HEK293 (cell line): Measurements from ENCODE around the gene TMEM121.

Experiments
- CTCF ChIA-PET: fragments of 350-600 bp; formaldehyde crosslinking; extraction: SDS; loops from one replicate; lab custom pipeline; 2021; ENCODE audit warnings: antibody characterized with exemption; lab: Yijun Ruan, JAX
- POLR2A ChIA-PET: fragments of 300-600 bp; formaldehyde crosslinking; extraction: SDS; loops from one replicate; lab custom pipeline; 2020; ENCODE audit warnings: antibody characterized with exemption, inconsistent platforms; lab: Yijun Ruan, JAX
- H3K27ac ChIP-seq: fragments of 200-500 bp; sonication (Bioruptor generic); 2 replicates; pipeline ENCODE4 v1.5.1; 2014; ENCODE audit warnings: low read depth, low read length, control low read depth, inconsistent platforms; ENCODE audit errors: extremely low read depth
- H3K36me3 ChIP-seq, 2 experiments: fragments of 200-500 bp in 1 of 2; sonication (Bioruptor generic) in 1 of 2; 1 replicate in 1 of 2; 2 replicates in 1 of 2; pipeline ENCODE4 v1.5.1; 2014 to 2017; ENCODE audit warnings: inconsistent platforms in 2 of 2, low read length in 2 of 2; ENCODE audit not compliant: control insufficient read depth in 2 of 2, insufficient read depth in 1 of 2
- H3K4me1 ChIP-seq: fragments of 200-500 bp; sonication (Bioruptor generic); 2 replicates; pipeline ENCODE4 v1.5.1; 2014; ENCODE audit warnings: mild to moderate bottlenecking, low read length, inconsistent platforms; ENCODE audit not compliant: control insufficient read depth, insufficient read depth
- H3K4me3 ChIP-seq: 2 replicates; pipeline ENCODE4 v1.5.1; 2011; ENCODE audit warnings: low read depth, mild to moderate bottlenecking, control low read depth, low read length, moderate library complexity
- H3K9me3 ChIP-seq: fragments of 200-500 bp; sonication (Bioruptor generic); 2 replicates; pipeline ENCODE4 v1.5.1; 2014; ENCODE audit warnings: low read depth, low read length, inconsistent platforms; ENCODE audit not compliant: control insufficient read depth, insufficient read depth
- HOXD13 ChIP-seq: sonication (generic); formaldehyde crosslinking; IDR thresholded peaks from 2 replicates; pipeline ENCODE4 v1.8.0; 2022; ENCODE audit warnings: missing genetic modification reagents, borderline replicate concordance
- KLF1 ChIP-seq: fragments of 450-650 bp; formaldehyde crosslinking; IDR thresholded peaks from 2 replicates; pipeline ENCODE4 v1.5.1; 2016; ENCODE audit warnings: missing biosample characterization, missing genetic modification characterization
- MZF1 ChIP-seq: fragments of 450-650 bp; formaldehyde crosslinking; IDR thresholded peaks from 2 replicates; pipeline ENCODE4 v1.5.1; 2017; ENCODE audit warnings: missing biosample characterization, missing genetic modification characterization, borderline replicate concordance
- SP3 ChIP-seq: fragments of 450-650 bp; formaldehyde crosslinking; IDR thresholded peaks from 2 replicates; pipeline ENCODE4 v1.5.1; 2016; ENCODE audit warnings: missing biosample characterization, missing genetic modification characterization
- SP7 ChIP-seq: fragments of 450-650 bp; formaldehyde crosslinking; IDR thresholded peaks from 2 replicates; pipeline ENCODE4 v1.5.1; 2016; ENCODE audit warnings: missing biosample characterization, missing genetic modification characterization
- YY1 ChIP-seq: fragments of 450-650 bp; formaldehyde crosslinking; IDR thresholded peaks from 2 replicates; pipeline ENCODE4 v1.5.1; 2018; ENCODE audit warnings: missing biosample characterization, missing genetic modification characterization
- ZBTB1 ChIP-seq: fragments of 450-650 bp; formaldehyde crosslinking; IDR thresholded peaks from 2 replicates; pipeline ENCODE4 v1.5.1; 2016; ENCODE audit warnings: missing biosample characterization, missing genetic modification characterization
- ZBTB10 ChIP-seq: fragments of 450-650 bp; formaldehyde crosslinking; IDR thresholded peaks from 2 replicates; pipeline ENCODE4 v1.5.1; 2016; ENCODE audit warnings: missing biosample characterization, missing genetic modification characterization
- ZBTB20 ChIP-seq: fragments of 450-650 bp; formaldehyde crosslinking; IDR thresholded peaks from 2 replicates; pipeline ENCODE4 v1.5.1; 2016; ENCODE audit warnings: missing biosample characterization, missing genetic modification characterization
- ZFHX2 ChIP-seq: fragments of 450-650 bp; formaldehyde crosslinking; conservative IDR thresholded peaks from 2 replicates; pipeline ENCODE4 v1.5.1; 2016; ENCODE audit warnings: missing biosample characterization, missing genetic modification characterization
- ZIC2 ChIP-seq: fragments of 450-650 bp; formaldehyde crosslinking; IDR thresholded peaks from 2 replicates; pipeline ENCODE4 v1.5.1; 2016; ENCODE audit warnings: missing biosample characterization, missing genetic modification characterization
- ZNF114 ChIP-seq: fragments of 450-650 bp; formaldehyde crosslinking; IDR thresholded peaks from 2 replicates; pipeline ENCODE4 v1.5.0; 2017; ENCODE audit warnings: missing biosample characterization, missing genetic modification characterization
- ZNF16 ChIP-seq: fragments of 450-650 bp; formaldehyde crosslinking; IDR thresholded peaks from 2 replicates; pipeline ENCODE4 v1.5.1; 2016; ENCODE audit warnings: low read depth, missing biosample characterization, missing genetic modification characterization
- ZNF211 ChIP-seq: fragments of 450-650 bp; formaldehyde crosslinking; IDR thresholded peaks from 2 replicates; pipeline ENCODE4 v1.5.1; 2016; ENCODE audit warnings: low read depth, missing biosample characterization, missing genetic modification characterization
- ZNF350 ChIP-seq: fragments of 450-650 bp; formaldehyde crosslinking; IDR thresholded peaks from 2 replicates; pipeline ENCODE4 v1.5.0; 2017; ENCODE audit warnings: missing biosample characterization, mild to moderate bottlenecking, missing genetic modification characterization
- ZNF488 ChIP-seq: fragments of 450-650 bp; formaldehyde crosslinking; IDR thresholded peaks from 2 replicates; pipeline ENCODE4 v1.5.1; 2016; ENCODE audit warnings: missing biosample characterization, missing genetic modification characterization
- ZNF571 ChIP-seq: fragments of 450-650 bp; formaldehyde crosslinking; IDR thresholded peaks from 2 replicates; pipeline ENCODE4 v1.5.0; 2017; ENCODE audit warnings: missing biosample characterization, missing genetic modification characterization
- ZNF600 ChIP-seq: fragments of 450-650 bp; formaldehyde crosslinking; IDR thresholded peaks from 2 replicates; pipeline ENCODE4 v1.5.1; 2016; ENCODE audit warnings: missing biosample characterization, missing genetic modification characterization
- ZNF610 ChIP-seq: fragments of 450-650 bp; formaldehyde crosslinking; IDR thresholded peaks from 2 replicates; pipeline ENCODE4 v1.5.1; 2016; ENCODE audit warnings: missing biosample characterization, missing genetic modification characterization, borderline replicate concordance
- ZNF654 ChIP-seq: fragments of 450-650 bp; formaldehyde crosslinking; IDR thresholded peaks from 2 replicates; pipeline ENCODE4 v1.5.1; 2016; ENCODE audit warnings: low read depth, missing biosample characterization, missing genetic modification characterization
- ZNF670 ChIP-seq: fragments of 450-650 bp; formaldehyde crosslinking; IDR thresholded peaks from 2 replicates; pipeline ENCODE4 v1.5.1; 2016; ENCODE audit warnings: missing biosample characterization, missing genetic modification characterization, low read depth
- ZNF785 ChIP-seq: fragments of 450-650 bp; formaldehyde crosslinking; IDR thresholded peaks from 2 replicates; pipeline ENCODE4 v1.5.1; 2016; ENCODE audit warnings: missing biosample characterization, missing genetic modification characterization
- TF ChIP-seq, protein P1 (sequence below): IDR thresholded peaks from 2 replicates; pipeline ENCODE4 v1.6.1; 2011; ENCODE audit warnings: mild to moderate bottlenecking, low read depth, low read length, borderline replicate concordance

Gene TMEM121

GRCh38 chr14:105525861-105526775 lies at the start of gene TMEM121 (continued):
- TF ChIP-seq SP7 (tag by site-specific recombination) (0 out of 2 replicates have a peak, but pooled peaks have one; percentile 29), HOXD13 (no peak), MZF1 (tag by site-specific recombination) (no peak), ZNF571 (no peak), ZNF670 (tag by site-specific recombination) (no peak), ZBTB20 (tag by site-specific recombination) (peak; percentile 61), ZNF600 (tag by site-specific recombination) (0 out of 2 replicates have a peak, but pooled peaks have one; percentile 17), ZBTB1 (tag by site-specific recombination) (no peak), ZNF488 (tag by site-specific recombination) (no peak), ZNF114 (tag by site-specific recombination) (no peak), ZNF785 (tag by site-specific recombination) (no peak), ZNF350 (tag by site-specific recombination) (no peak)

DNA sequence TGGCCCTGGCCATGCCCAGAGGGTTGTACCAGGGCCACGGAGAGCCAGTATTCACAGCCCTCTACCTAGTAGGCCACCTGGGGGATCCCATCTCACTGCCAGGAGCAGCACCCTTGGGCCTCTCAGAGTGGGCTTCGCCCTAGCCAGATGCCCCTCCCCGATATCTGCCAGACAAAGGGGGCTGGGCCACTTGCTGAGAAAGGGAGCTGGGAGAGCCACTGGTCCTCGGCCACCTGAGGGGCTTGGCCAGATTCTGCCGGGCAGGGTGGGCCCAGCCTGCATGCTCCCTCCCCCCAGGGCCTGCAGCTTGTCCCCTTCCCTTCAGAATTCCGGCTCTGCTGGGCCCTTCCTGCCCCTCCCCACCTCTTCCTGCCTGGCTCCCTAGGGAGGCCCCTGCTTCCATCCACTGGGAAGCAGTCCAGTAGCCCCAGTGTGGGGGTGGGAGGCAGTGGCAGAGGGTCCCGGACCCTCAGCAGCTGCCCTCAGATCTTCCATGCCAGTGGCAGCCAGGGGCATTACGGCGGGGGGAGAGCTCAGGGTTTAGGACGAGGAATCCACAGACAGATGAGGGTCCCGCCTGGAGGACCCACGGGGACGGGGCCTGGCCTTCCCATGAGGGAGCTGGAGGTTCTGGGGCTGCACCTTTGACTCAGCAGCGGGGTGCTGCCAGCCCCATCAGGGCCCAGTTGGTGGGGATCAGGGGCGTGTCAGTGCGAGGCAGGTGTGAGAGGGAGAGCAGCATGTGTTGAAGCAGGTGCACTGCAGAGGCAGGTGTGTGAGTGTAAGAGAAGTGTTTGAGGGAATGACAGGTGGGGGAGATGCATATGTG lies 49.3 kb upstream of the TMEM121 start:
- Histone ChIP-seq H3K27ac (no peak overlapping the region), H3K4me1 (peaks cover 9% of the 10 kb centered on the region), H3K36me3 (no peaks in the 10 kb centered on the region), H3K9me3 (no peaks in the 10 kb centered on the region), H3K4me3 (no peak overlapping the region)
- POLR2A ChIA-PET, result interaction anchor here (0.5 kb wide), 1 partner anchor 79 kb away, joined by 3 read pairs; no protein-coding TSS in a partner anchor
- TF ChIP-seq ZNF16 (tag by site-specific recombination) (0 out of 2 replicates have a peak, but pooled peaks have one; percentile 38), ZIC2 (tag by site-specific recombination) (no peak), SP3 (tag by site-specific recombination) (no peak), ZNF610 (tag by site-specific recombination) (no peak), ZNF114 (tag by site-specific recombination) (no peak), KLF1 (tag by site-specific recombination) (peak; percentile 66), ZNF211 (tag by site-specific recombination) (no peak), YY1 (no peak)
- CTCF ChIA-PET, result interaction anchor here (1.2 to 2.0 kb wide), 2 partner anchors 10 to 12 kb away, joined by 3 to 9 read pairs; no protein-coding TSS in a partner anchor

DNA sequence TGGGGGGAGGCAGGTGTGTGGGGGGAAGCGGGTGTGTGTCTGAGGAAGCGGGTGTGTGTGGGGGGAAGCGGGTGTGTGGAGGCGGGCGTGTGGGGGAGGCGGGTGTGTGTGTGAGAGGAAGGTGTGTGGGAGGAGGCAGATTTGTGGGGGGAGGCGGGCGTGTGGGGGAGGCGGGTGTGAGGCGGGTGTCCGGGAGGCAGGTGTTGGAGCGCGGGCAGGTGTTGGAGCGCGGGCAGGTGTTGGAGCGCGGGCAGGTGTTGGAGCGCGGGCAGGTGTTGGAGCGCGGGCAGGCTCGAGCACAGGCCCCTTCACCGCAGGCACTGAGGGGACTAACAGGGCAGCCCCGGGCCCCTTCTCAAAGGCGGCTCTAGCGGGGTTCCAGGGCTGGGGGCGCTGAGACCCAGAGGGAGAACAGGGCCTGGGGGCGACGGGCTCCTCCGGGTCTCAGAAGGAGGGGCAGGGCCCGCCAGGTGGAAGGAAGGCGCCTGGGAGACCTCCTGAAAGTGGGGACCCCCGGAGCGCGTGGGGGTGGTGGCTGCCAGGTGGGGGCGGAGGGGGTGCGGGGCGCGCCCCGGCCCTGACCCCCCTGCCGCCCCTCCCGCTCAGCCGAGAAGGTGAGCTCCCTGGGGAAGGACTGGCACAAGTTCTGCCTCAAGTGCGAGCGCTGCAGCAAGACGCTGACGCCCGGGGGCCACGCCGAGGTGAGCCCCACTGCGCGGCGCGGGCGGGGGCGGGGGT lies 48.6 kb upstream of the TMEM121 start:
- peaks cover 13% of the 10 kb centered on the region for H3K4me1 ChIP-seq
- H3K4me3 ChIP-seq, result no peak overlapping the region
- no peaks in the 10 kb centered on the region for H3K36me3 ChIP-seq
- ChIA-PET POLR2A (interaction anchor here (1.0 kb wide), 1 partner anchor 15 kb away, joined by 3 read pairs; no protein-coding TSS in a partner anchor), CTCF (interaction anchor here (1.2 to 2.0 kb wide), 2 partner anchors 12 to 13 kb away, joined by 3 to 9 read pairs; no protein-coding TSS in a partner anchor)
- no peaks in the 10 kb centered on the region for H3K9me3 ChIP-seq
- H3K27ac ChIP-seq, result no peak overlapping the region
- TF ChIP-seq ZBTB10 (tag by site-specific recombination) (0 out of 2 replicates have a peak, but pooled peaks have one; percentile 28), ZNF654 (tag by site-specific recombination) (no peak), ZFHX2 (tag by site-specific recombination) (no peak)
- TF ChIP-seq, protein P1, sequence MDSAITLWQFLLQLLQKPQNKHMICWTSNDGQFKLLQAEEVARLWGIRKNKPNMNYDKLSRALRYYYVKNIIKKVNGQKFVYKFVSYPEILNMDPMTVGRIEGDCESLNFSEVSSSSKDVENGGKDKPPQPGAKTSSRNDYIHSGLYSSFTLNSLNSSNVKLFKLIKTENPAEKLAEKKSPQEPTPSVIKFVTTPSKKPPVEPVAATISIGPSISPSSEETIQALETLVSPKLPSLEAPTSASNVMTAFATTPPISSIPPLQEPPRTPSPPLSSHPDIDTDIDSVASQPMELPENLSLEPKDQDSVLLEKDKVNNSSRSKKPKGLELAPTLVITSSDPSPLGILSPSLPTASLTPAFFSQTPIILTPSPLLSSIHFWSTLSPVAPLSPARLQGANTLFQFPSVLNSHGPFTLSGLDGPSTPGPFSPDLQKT, result no peak
